ENCODE results near the gene CHRD.

The CHRD gene

GRCh38 chr3:184380627-184381260 lies 890 bp downstream of the CHRD start:
- Histone ChIP-seq H3K4me1 (ENCODE audit: control insufficient read depth, insufficient read depth, low read length) (peaks cover 9% of the 10 kb centered on the region), H3K9ac (ENCODE audit: low read length) (no peak overlapping the region), H3K4me3 (ENCODE audit: low read length) (peak overlapping the region; percentile 65), H3K27me3 (replicated peaks; ENCODE audit: control insufficient read depth, insufficient read depth, low read length) (peaks cover 25% of the 10 kb centered on the region), H3K36me3 (ENCODE audit: control insufficient read depth, insufficient read depth, low read length, severe bottlenecking) (no peaks in the 10 kb centered on the region), H3K9me3 (ENCODE audit: control insufficient read depth, low read length) (no peaks in the 10 kb centered on the region)
- DNase-seq (ENCODE audit: low read depth) = peak; percentile 18

GRCh38 chr3:184381261-184382224 lies 1.7 kb downstream of the CHRD start:
- no peak for DNase-seq (ENCODE audit: low read depth)
- no peak overlapping the region for H3K4me3 ChIP-seq (ENCODE audit: low read length)

GRCh38 chr3:184382326-184383032 lies 2.6 kb downstream of the CHRD start:
- Histone ChIP-seq H3K9me3 (ENCODE audit: control insufficient read depth, low read length) (no peaks in the 10 kb centered on the region), H3K27me3 (replicated peaks; ENCODE audit: control insufficient read depth, insufficient read depth, low read length) (peaks cover 25% of the 10 kb centered on the region), H3K36me3 (ENCODE audit: control insufficient read depth, insufficient read depth, low read length, severe bottlenecking) (no peaks in the 10 kb centered on the region), H3K9ac (ENCODE audit: low read length) (no peak overlapping the region), H3K4me3 (ENCODE audit: low read length) (no peak overlapping the region), H3K4me1 (ENCODE audit: control insufficient read depth, insufficient read depth, low read length) (peaks cover 7% of the 10 kb centered on the region)
- no peak for DNase-seq (ENCODE audit: low read depth)

More at GRCh38 chr3:184381261-184382224, 1.7 kb downstream of the CHRD start:
- Histone ChIP-seq H3K9ac (ENCODE audit: low read length) (no peak overlapping the region), H3K36me3 (ENCODE audit: control insufficient read depth, insufficient read depth, low read length, severe bottlenecking) (no peaks in the 10 kb centered on the region), H3K9me3 (ENCODE audit: control insufficient read depth, low read length) (no peaks in the 10 kb centered on the region), H3K4me1 (ENCODE audit: control insufficient read depth, insufficient read depth, low read length) (peaks cover 9% of the 10 kb centered on the region), H3K27me3 (replicated peaks; ENCODE audit: control insufficient read depth, insufficient read depth, low read length) (peaks cover 25% of the 10 kb centered on the region)

- no peaks in the 10 kb centered on the region for H3K36me3 ChIP-seq (ENCODE audit: control insufficient read depth, insufficient read depth, low read length, severe bottlenecking)
- H3K27me3 ChIP-seq (replicated peaks; ENCODE audit: control insufficient read depth, insufficient read depth, low read length) = peaks cover 20% of the 10 kb centered on the region
- no peaks in the 10 kb centered on the region for H3K9me3 ChIP-seq (ENCODE audit: control insufficient read depth, low read length)
- H3K4me1 ChIP-seq (ENCODE audit: control insufficient read depth, insufficient read depth, low read length) = no peaks in the 10 kb centered on the region
- H3K9ac ChIP-seq (ENCODE audit: low read length) = no peak overlapping the region
- no peak overlapping the region for H3K4me3 ChIP-seq (ENCODE audit: low read length)
- no peak for DNase-seq (ENCODE audit: low read depth)
These were observed 3.3 kb downstream of the CHRD start for GRCh38 chr3:184383033-184383740.

GRCh38 chr3:184384342-184384741 lies 4.5 kb downstream of the CHRD start:
- no peaks in the 10 kb centered on the region for H3K4me1 ChIP-seq (ENCODE audit: control insufficient read depth, insufficient read depth, low read length)
- no peak overlapping the region for H3K9ac ChIP-seq (ENCODE audit: low read length)
- H3K4me3 ChIP-seq (ENCODE audit: low read length) = no peak overlapping the region
- H3K36me3 ChIP-seq (ENCODE audit: control insufficient read depth, insufficient read depth, low read length, severe bottlenecking) = no peaks in the 10 kb centered on the region
- H3K9me3 ChIP-seq (ENCODE audit: control insufficient read depth, low read length) = no peaks in the 10 kb centered on the region
- peaks cover 16% of the 10 kb centered on the region for H3K27me3 ChIP-seq (replicated peaks; ENCODE audit: control insufficient read depth, insufficient read depth, low read length)
- no peak for DNase-seq (ENCODE audit: low read depth)

- Histone ChIP-seq H3K9ac (ENCODE audit: low read length) (no peak overlapping the region), H3K4me3 (ENCODE audit: low read length) (no peak overlapping the region), H3K9me3 (ENCODE audit: control insufficient read depth, low read length) (no peaks in the 10 kb centered on the region), H3K4me1 (ENCODE audit: control insufficient read depth, insufficient read depth, low read length) (no peaks in the 10 kb centered on the region), H3K36me3 (ENCODE audit: control insufficient read depth, insufficient read depth, low read length, severe bottlenecking) (no peaks in the 10 kb centered on the region), H3K27me3 (replicated peaks; ENCODE audit: control insufficient read depth, insufficient read depth, low read length) (peaks cover 16% of the 10 kb centered on the region)
- DNase-seq (ENCODE audit: low read depth) = no peak
These were observed 5.1 kb downstream of the CHRD start for GRCh38 chr3:184384856-184385422.

GRCh38 chr3:184386047-184386806 lies 6.4 kb downstream of the CHRD start:
- DNase-seq (ENCODE audit: low read depth) = no peak
- no peaks in the 10 kb centered on the region for H3K36me3 ChIP-seq (ENCODE audit: control insufficient read depth, insufficient read depth, low read length, severe bottlenecking)
- H3K9ac ChIP-seq (ENCODE audit: low read length) = no peak overlapping the region
- no peaks in the 10 kb centered on the region for H3K9me3 ChIP-seq (ENCODE audit: control insufficient read depth, low read length)
- H3K4me1 ChIP-seq (ENCODE audit: control insufficient read depth, insufficient read depth, low read length) = no peaks in the 10 kb centered on the region
- H3K27me3 ChIP-seq (replicated peaks; ENCODE audit: control insufficient read depth, insufficient read depth, low read length) = peaks cover 9% of the 10 kb centered on the region
- H3K4me3 ChIP-seq (ENCODE audit: low read length) = no peak overlapping the region

GRCh38 chr3:184387174-184387714 lies 7.4 kb downstream of the CHRD start:
- Histone ChIP-seq H3K4me1 (ENCODE audit: control insufficient read depth, insufficient read depth, low read length) (no peaks in the 10 kb centered on the region), H3K9me3 (ENCODE audit: control insufficient read depth, low read length) (no peaks in the 10 kb centered on the region), H3K36me3 (ENCODE audit: control insufficient read depth, insufficient read depth, low read length, severe bottlenecking) (no peaks in the 10 kb centered on the region), H3K27me3 (replicated peaks; ENCODE audit: control insufficient read depth, insufficient read depth, low read length) (no peaks in the 10 kb centered on the region), H3K9ac (ENCODE audit: low read length) (no peak overlapping the region), H3K4me3 (ENCODE audit: low read length) (no peak overlapping the region)
- DNase-seq (ENCODE audit: low read depth) = no peak

GRCh38 chr3:184388164-184388935 lies 8.5 kb downstream of the CHRD start:
- no peak overlapping the region for H3K4me3 ChIP-seq (ENCODE audit: low read length)
- H3K36me3 ChIP-seq (ENCODE audit: control insufficient read depth, insufficient read depth, low read length, severe bottlenecking) = no peaks in the 10 kb centered on the region
- no peaks in the 10 kb centered on the region for H3K27me3 ChIP-seq (replicated peaks; ENCODE audit: control insufficient read depth, insufficient read depth, low read length)
- no peak for DNase-seq (ENCODE audit: low read depth)
- no peaks in the 10 kb centered on the region for H3K4me1 ChIP-seq (ENCODE audit: control insufficient read depth, insufficient read depth, low read length)
- H3K9ac ChIP-seq (ENCODE audit: low read length) = no peak overlapping the region
- no peaks in the 10 kb centered on the region for H3K9me3 ChIP-seq (ENCODE audit: control insufficient read depth, low read length)

Measured in adipocyte (in vitro differentiated cells).